PC-9 (cell line): Measurements from ENCODE around the gene SDCCAG8. TPM values are rescaled to one million over a fixed set of nuclear protein-coding genes. Genes with fewer than 3 reads are reported as not detected.

Experiments
- BruUV-seq: library from RNA; stranded (reverse); fragments of 400-500 nt; replicated peaks from 2 replicates; lab custom pipeline; 2021; lab: Mats Ljungman, UMichigan
- CTCF ChIA-PET: fragments of 300-600 bp; sonication (Branson Sonifier 250); formaldehyde crosslinking; loops from one replicate; lab custom pipeline; 2022; ENCODE audit warnings: antibody characterized with exemption; lab: Charles Lee
- POLR2A ChIA-PET: fragments of 300-600 bp; sonication (Branson Sonifier 250); formaldehyde crosslinking; loops from one replicate; lab custom pipeline; 2022; ENCODE audit warnings: antibody characterized with exemption; ENCODE audit not compliant: unreplicated experiment; lab: Charles Lee
- DNase-seq, 2 experiments: peaks; one replicate each; pipeline versions ENCODE4 v3.0.0 to v3.0.0-alpha.2; 2015 to 2022; ENCODE audit warnings: mixed read lengths in 1 of 2
- H2AFZ ChIP-seq: fragments of 200-600 bp; sonication (generic); 2 replicates; pipeline ENCODE4 v1.8.1; 2017; ENCODE audit warnings: antibody characterized with exemption
- H3F3A ChIP-seq: fragments of 200-600 bp; sonication (generic); 2 replicates; pipeline ENCODE4 v1.8.1; 2017; ENCODE audit warnings: antibody characterized with exemption, mild to moderate bottlenecking, low read depth; ENCODE audit not compliant: insufficient read depth
- H3K27ac ChIP-seq: fragments of 200-600 bp; sonication (generic); 2 replicates; pipeline ENCODE4 v1.6.1; 2016; ENCODE audit warnings: mixed run types
- H3K27me3 ChIP-seq: fragments of 200-600 bp; sonication (generic); 2 replicates; pipeline ENCODE4 v1.6.1; 2016; ENCODE audit warnings: low read depth, mixed run types; ENCODE audit not compliant: insufficient read depth
- H3K36me3 ChIP-seq: fragments of 200-600 bp; sonication (generic); 2 replicates; pipeline ENCODE4 v1.6.1; 2016; ENCODE audit warnings: low read depth, mixed run types
- H3K4me1 ChIP-seq: fragments of 200-600 bp; sonication (generic); replicated peaks from 2 replicates; pipeline ENCODE4 v1.6.1; 2016; ENCODE audit warnings: mixed run types; ENCODE audit not compliant: insufficient read depth
- H3K4me2 ChIP-seq: fragments of 200-600 bp; sonication (generic); 2 replicates; pipeline ENCODE4 v1.6.1; 2017; ENCODE audit warnings: mixed run types
- H3K4me3 ChIP-seq: fragments of 200-600 bp; sonication (generic); 2 replicates; pipeline ENCODE4 v1.6.1; 2016; ENCODE audit warnings: mixed run types
- H3K79me2 ChIP-seq: fragments of 200-600 bp; sonication (generic); 2 replicates; pipeline ENCODE4 v1.6.1; 2017; ENCODE audit warnings: low read depth, mixed run types
- H3K9me2 ChIP-seq: fragments of 200-600 bp; sonication (generic); 2 replicates; pipeline ENCODE4 v1.8.1; 2017; ENCODE audit warnings: mild to moderate bottlenecking; ENCODE audit not compliant: insufficient read depth
- H3K9me3 ChIP-seq: fragments of 200-600 bp; sonication (generic); 2 replicates; pipeline ENCODE4 v1.8.1; 2016; ENCODE audit warnings: low read depth; ENCODE audit not compliant: insufficient read depth
- H4K20me1 ChIP-seq: fragments of 200-600 bp; sonication (generic); 2 replicates; pipeline ENCODE4 v1.8.1; 2017; ENCODE audit not compliant: insufficient read depth
- EZH2 ChIP-seq: fragments of 200-600 bp; sonication (generic); IDR thresholded peaks from 2 replicates; pipeline ENCODE4 v1.8.0; 2017; ENCODE audit warnings: antibody characterized with exemption, low read depth
- intact Hi-C: fragments of 100-400 bp; cut with micrococcal nuclease; formaldehyde crosslinking; loops from one replicate; pipeline ENCODE4 v1.10.0; 2022; ENCODE audit not compliant: unreplicated experiment
- total RNA-seq: library from RNA; stranded (reverse); gene quantifications from 2 replicates; pipeline ENCODE4 v1.2.3, GENCODE V29; 2021
- TF ChIP-seq, protein P1 (sequence below): fragments of 200-600 bp; sonication (generic); conservative IDR thresholded peaks from 2 replicates; pipeline ENCODE4 v1.6.1; 2017; ENCODE audit warnings: mixed run types, antibody characterized with exemption, mild to moderate bottlenecking, moderate library complexity

Gene SDCCAG8
- total RNA-seq, 1 experiment from 2014 or later, result 22.7 TPM

DNA sequence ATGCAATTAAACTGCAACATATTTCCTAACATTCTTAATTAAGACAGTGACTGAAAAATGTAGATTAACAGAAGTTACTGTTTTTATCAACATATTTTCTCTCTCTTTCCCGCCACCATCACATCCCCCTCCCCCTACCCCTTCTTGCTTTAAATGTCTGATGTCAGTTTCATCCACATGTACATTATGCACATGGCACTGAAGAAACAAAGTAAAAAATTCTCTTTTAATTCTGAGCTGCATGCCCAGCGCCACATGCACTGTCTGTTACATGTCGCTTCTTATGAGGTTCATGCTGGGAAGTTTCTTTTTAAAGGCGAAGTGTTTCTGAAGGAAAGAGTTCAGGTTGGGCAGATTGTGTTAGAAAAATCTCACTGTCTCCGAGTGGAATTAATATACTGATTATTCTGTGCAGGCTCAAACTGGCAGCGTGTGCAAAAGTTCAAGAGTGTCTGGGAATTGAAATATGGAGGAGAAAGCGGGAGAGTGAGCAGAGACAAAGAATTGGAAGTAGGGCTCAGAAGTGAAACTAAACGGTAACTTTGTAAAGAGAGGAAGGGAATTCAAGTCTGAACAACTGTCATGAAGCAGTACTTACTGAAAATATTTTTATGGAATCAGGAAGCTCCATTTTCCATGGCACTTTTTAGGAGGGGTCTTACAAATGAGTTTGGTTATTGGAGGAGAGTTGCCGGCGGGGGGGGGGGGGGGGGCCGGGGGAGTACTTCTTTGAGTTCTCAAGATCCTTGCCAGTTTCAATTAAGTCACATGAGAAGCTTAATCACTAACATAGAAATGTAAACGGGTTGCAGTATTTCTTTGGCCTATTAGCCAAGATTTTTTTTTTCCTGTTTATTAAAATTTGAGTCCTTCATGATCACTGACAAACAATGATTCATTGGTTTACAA, 217.6 kb downstream of the SDCCAG8 start:
- intact Hi-C loops, result no loop called here
- H3K4me3 ChIP-seq, result no peak overlapping the region
- BruUV-seq, result no TSS peak
- H3K36me3 ChIP-seq, result no peaks in the 10 kb centered on the region
- CTCF ChIA-PET, result no interaction called here
- no peak overlapping the region for H2AFZ ChIP-seq
- no peaks in the 10 kb centered on the region for H3F3A ChIP-seq
- H3K27ac ChIP-seq, result no peak overlapping the region
- no peaks in the 10 kb centered on the region for H3K4me1 ChIP-seq
- H4K20me1 ChIP-seq, result no peaks in the 10 kb centered on the region
- DNase-seq, result no peak
- POLR2A ChIA-PET, result no interaction called here
- no peaks in the 10 kb centered on the region for H3K9me3 ChIP-seq
- H3K4me2 ChIP-seq, result no peak overlapping the region
- H3K27me3 ChIP-seq, result no peaks in the 10 kb centered on the region
- no peaks in the 10 kb centered on the region for H3K79me2 ChIP-seq
- no peaks in the 10 kb centered on the region for H3K9me2 ChIP-seq
- no peak for TF ChIP-seq EZH2
- TF ChIP-seq, protein P1, sequence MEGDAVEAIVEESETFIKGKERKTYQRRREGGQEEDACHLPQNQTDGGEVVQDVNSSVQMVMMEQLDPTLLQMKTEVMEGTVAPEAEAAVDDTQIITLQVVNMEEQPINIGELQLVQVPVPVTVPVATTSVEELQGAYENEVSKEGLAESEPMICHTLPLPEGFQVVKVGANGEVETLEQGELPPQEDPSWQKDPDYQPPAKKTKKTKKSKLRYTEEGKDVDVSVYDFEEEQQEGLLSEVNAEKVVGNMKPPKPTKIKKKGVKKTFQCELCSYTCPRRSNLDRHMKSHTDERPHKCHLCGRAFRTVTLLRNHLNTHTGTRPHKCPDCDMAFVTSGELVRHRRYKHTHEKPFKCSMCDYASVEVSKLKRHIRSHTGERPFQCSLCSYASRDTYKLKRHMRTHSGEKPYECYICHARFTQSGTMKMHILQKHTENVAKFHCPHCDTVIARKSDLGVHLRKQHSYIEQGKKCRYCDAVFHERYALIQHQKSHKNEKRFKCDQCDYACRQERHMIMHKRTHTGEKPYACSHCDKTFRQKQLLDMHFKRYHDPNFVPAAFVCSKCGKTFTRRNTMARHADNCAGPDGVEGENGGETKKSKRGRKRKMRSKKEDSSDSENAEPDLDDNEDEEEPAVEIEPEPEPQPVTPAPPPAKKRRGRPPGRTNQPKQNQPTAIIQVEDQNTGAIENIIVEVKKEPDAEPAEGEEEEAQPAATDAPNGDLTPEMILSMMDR, result no peak

DNA sequence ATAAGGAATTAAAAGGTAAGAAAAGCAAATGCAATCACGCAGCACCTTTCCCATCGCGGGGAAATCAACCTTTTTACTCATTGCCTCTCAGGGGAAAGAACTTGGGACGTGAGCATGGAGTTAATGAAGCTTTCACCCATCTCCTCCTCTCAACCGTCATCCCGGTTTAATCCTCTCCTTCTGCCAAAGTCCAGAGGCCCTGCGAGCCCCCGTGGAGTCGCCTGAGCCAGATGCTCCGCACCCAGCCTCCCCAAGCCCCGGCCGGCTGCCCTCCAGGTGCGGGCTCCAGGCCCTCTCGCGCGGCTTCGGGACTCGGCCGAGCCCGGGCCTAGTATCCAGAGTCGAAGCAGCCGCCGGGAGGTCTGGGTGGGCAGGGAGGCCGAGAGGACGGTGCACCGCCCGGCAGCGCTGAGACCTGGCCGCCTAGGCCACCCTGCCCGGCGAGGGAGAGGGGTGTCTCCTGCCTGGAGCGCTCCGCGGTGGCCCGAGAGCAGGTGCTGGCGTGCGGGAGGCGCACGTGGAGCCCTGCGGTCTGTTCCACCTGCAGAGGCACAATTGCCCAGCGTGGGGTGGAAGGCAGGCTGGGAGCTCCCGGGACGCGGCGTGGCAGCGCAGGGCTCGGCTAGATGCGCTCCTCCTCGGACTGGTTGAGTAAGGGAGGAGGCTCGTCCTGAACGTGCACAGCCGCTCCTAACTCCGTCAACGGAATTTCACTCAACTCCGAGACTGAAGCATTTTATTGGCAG, 218.5 kb downstream of the SDCCAG8 start:
- POLR2A ChIA-PET, result no interaction called here
- intact Hi-C loops, result no loop called here
- no peak for DNase-seq
- H3K27me3 ChIP-seq, result no peaks in the 10 kb centered on the region
- H3K4me1 ChIP-seq, result no peaks in the 10 kb centered on the region
- no peaks in the 10 kb centered on the region for H3K36me3 ChIP-seq
- no peak overlapping the region for H3K4me3 ChIP-seq
- no peak overlapping the region for H2AFZ ChIP-seq
- H3K9me3 ChIP-seq, result no peaks in the 10 kb centered on the region
- H3K4me2 ChIP-seq, result no peak overlapping the region
- BruUV-seq, result no TSS peak
- no peaks in the 10 kb centered on the region for H3F3A ChIP-seq
- TF ChIP-seq, protein P1, result no peak
- TF ChIP-seq EZH2, result no peak
- CTCF ChIA-PET, result no interaction called here
- H3K27ac ChIP-seq, result no peak overlapping the region
- H3K9me2 ChIP-seq, result no peaks in the 10 kb centered on the region
- H4K20me1 ChIP-seq, result no peaks in the 10 kb centered on the region
- no peaks in the 10 kb centered on the region for H3K79me2 ChIP-seq

DNA sequence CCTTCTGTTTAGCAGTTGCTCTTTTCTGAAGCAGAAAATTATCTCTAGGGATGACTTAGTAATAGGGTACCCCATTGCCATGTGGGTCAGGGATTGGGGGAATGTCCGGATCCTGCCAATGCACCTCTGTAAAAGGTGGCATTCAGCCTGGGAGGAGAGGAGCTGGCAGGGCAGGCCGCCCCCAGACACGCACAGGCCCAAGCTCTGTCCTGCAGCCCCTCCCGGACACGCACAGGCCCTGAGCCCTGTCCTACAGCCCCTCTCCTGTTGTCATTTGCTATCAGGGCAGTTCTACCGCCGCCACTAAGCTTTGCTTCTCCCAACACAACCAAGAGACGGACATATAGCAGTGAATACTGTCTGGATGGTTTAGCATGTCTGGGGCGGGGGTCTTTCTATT, 219.1 kb downstream of the SDCCAG8 start:
- no peaks in the 10 kb centered on the region for H3K9me2 ChIP-seq

More for the DNA sequence above, 219.1 kb downstream of the SDCCAG8 start:
- TF ChIP-seq, protein P1, result no peak
- no peak for TF ChIP-seq EZH2
- H2AFZ ChIP-seq, result no peak overlapping the region
- H3K4me1 ChIP-seq, result no peaks in the 10 kb centered on the region
- no peak overlapping the region for H3K27ac ChIP-seq
- DNase-seq, result no peak
- H3K9me3 ChIP-seq, result no peaks in the 10 kb centered on the region
- no peaks in the 10 kb centered on the region for H3K36me3 ChIP-seq
- ChIA-PET POLR2A (no interaction called here), CTCF (no interaction called here)
- no peaks in the 10 kb centered on the region for H3K27me3 ChIP-seq
- intact Hi-C loops, result no loop called here
- H3K79me2 ChIP-seq, result no peaks in the 10 kb centered on the region
- H4K20me1 ChIP-seq, result no peaks in the 10 kb centered on the region
- no peak overlapping the region for H3K4me3 ChIP-seq
- no TSS peak for BruUV-seq
- no peak overlapping the region for H3K4me2 ChIP-seq
- H3F3A ChIP-seq, result no peaks in the 10 kb centered on the region
